Fibroblast of the aortic adventitia (primary cell): ENCODE results near the gene LRP1B. TPM values are rescaled to one million over a fixed set of nuclear protein-coding genes. Genes with fewer than 3 reads are reported as not detected.
A peak's percentile ranks its signal among the peaks of the same experiment; 100 is the strongest.
"Not testable (repeated sequence)": the region's sequence is repeated elsewhere in the genome, so short reads cannot be mapped to it uniquely, and the experiment has no call there.

Experiments
- DNase-seq: peaks from one replicate; pipeline ENCODE4 v3.0.0-alpha.2; 2010; ENCODE audit warnings: low read depth
- H3K4me3 ChIP-seq: 2 replicates; pipeline ENCODE4 v1.5.1; 2011; ENCODE audit warnings: low read depth, mild to moderate bottlenecking, control low read depth, low read length, moderate library complexity
- CTCF ChIP-seq: IDR thresholded peaks from 2 replicates; pipeline ENCODE4 v1.5.1; 2011; ENCODE audit warnings: mild to moderate bottlenecking, low read length, control low read depth, inconsistent platforms; ENCODE audit not compliant: insufficient read depth
- total RNA-seq: library from RNA; depleted of rRNA; stranded (reverse); fragments of >200 nt; gene quantifications from 2 replicates; pipeline ENCODE4 v1.2.3, GENCODE V29; 2012; ENCODE audit warnings: low replicate concordance

Gene LRP1B
- total RNA-seq, 1 donor, result 0.36 TPM

GRCh38 chr2:140355511-140356090 is 1775.2 kb downstream of the LRP1B start:
- no peak for DNase-seq
- no peak for TF ChIP-seq CTCF
- no peak overlapping the region for H3K4me3 ChIP-seq

- H3K4me3 ChIP-seq, result no peak overlapping the region
- no peak for TF ChIP-seq CTCF
Observed at GRCh38 chr2:140354544-140354943, 1776.3 kb downstream of the LRP1B start.

GRCh38 chr2:140353541-140353940 is 1777.3 kb downstream of the LRP1B start:
- DNase-seq, result peak; percentile 75
- TF ChIP-seq CTCF, result no peak

More at GRCh38 chr2:140354544-140354943, 1776.3 kb downstream of the LRP1B start:
- no peak for DNase-seq

GRCh38 chr2:140351692-140352091 is 1779.1 kb downstream of the LRP1B start:
- no peak overlapping the region for H3K4me3 ChIP-seq
- no peak for DNase-seq
- no peak for TF ChIP-seq CTCF

More at GRCh38 chr2:140353541-140353940, 1777.3 kb downstream of the LRP1B start:
- H3K4me3 ChIP-seq, result no peak overlapping the region

- no peak for TF ChIP-seq CTCF
- no peak for DNase-seq
- H3K4me3 ChIP-seq, result no peak overlapping the region
Observed at GRCh38 chr2:140349695-140350094, 1781.1 kb downstream of the LRP1B start.

GRCh38 chr2:140348826-140349225 is 1782.0 kb downstream of the LRP1B start:
- no peak overlapping the region for H3K4me3 ChIP-seq
- DNase-seq, result no peak
- TF ChIP-seq CTCF, result no peak

GRCh38 chr2:140344838-140345237 is 1786.0 kb downstream of the LRP1B start:
- DNase-seq, result peak; percentile 65
- TF ChIP-seq CTCF, result no peak
- no peak overlapping the region for H3K4me3 ChIP-seq

- not testable (repeated sequence) for DNase-seq
Observed at GRCh38 chr2:140344266-140344665, 1786.5 kb downstream of the LRP1B start.

More at GRCh38 chr2:140344266-140344665, 1786.5 kb downstream of the LRP1B start:
- H3K4me3 ChIP-seq, result not testable (repeated sequence)
